ENCODE measurements around the gene MYH9.

DNA sequence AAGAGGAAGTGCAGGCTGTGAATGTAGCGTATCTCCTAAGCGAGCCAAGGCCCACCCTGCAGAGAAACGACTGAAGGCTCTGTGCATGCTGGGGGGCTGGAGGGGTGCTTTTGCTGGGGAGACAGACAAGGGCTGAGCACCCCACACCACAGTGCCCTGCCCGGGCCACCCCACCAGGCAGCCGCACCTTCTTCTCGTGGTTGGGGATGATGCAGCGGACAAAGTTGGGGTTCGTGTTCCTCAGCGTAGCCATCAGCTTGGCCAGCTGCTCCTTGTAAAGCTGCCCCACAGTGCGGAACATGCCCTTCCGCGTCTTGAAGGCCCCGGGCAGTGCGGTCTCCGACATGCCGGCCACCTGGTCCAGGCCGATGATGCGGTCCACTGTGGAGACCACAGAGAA, 81.5 kb downstream of the MYH9 start:
- TF ChIP-seq CTCF (IDR thresholded peaks at IDR 0.05) (no peak), POLR2AphosphoS5 (IDR thresholded peaks at IDR 0.05) (no peak), POLR2A (IDR thresholded peaks at IDR 0.05) (no peak)
